GM18508 (cell line): Measurements from ENCODE around the gene COL5A1.
"Not testable (repeated sequence)": the region's sequence is repeated elsewhere in the genome, so short reads cannot be mapped to it uniquely, and the experiment has no call there.

Experiments used
- ATAC-seq: cut with Tn5 transposase; IDR thresholded peaks from one replicate; pipeline ENCODE4 v1.9.1; 2021; ENCODE audit warnings: moderate number of reproducible peaks; ENCODE audit not compliant: insufficient read depth, unreplicated experiment

Gene COL5A1

GRCh38 chr9:134637696-134638501, 3.7 kb upstream of the COL5A1 start:
- no peak for ATAC-seq

DNA sequence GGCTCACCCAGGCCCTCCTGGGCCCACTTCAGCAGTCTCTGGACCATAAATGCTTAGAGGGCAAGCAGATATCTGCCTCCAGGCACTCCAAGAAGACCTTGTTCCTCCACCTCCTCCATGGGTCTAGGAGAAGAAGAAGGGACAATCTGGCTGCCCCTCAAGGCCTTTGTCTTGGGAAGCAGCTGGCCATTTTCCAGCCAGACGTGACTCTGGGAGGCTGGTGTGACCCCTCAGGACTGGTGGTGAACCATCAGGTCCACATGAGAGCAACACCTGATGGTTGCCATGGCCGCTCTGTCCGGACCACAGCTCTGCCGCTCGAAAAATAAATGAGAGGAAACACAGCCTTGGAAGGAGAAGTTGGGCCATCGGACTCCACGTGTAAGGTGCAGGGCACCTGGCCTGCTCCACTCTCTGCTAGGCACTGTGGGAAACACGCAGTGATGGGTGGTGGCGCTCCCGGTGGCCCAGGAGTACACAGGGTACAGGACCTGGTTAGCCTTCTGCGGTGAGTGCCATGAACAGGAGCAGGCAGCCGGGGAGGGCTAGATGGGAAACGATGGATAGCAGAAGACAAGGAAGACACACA, 3.0 kb upstream of the COL5A1 start:
- no peak for ATAC-seq

DNA sequence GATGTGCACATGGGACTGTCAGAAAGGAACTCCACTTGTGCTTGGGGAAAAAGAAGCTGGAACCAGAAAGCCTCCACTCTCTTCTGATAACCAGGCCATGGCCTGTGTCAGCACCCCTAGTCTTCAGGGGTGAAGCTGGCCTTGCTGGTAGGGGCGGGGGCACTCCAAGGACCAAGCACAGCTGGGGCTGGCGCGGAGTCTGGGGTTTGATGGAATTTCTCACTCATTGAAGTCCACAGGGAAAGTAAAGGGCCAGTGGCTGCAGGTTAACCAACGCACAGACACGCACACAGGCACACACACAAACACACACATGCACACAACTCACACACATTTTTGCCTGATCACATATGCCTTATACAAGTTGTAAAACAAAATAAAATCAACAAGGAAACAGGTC, 1.6 kb upstream of the COL5A1 start:
- no peak for ATAC-seq

GRCh38 chr9:134640506-134641172, 964 bp upstream of the COL5A1 start:
- ATAC-seq: no peak

DNA sequence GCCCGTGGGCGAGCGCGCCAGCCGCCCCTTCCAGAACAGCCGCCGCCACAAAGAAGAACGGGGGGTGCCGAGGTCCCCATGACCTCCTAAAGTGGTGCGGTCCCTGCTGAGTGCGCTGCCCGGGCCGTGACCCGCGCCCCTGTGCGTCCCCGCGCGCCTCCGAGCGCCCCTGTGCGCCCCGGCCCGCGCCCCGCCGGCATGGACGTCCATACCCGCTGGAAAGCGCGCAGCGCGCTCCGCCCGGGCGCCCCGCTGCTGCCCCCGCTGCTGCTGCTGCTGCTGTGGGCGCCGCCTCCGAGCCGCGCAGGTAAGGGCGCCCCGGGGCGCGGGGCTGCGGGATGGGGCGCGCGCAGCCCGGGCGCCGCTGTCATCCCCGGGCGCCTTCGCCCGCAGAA, 384 bp downstream of the COL5A1 start:
- ATAC-seq: no peak

DNA sequence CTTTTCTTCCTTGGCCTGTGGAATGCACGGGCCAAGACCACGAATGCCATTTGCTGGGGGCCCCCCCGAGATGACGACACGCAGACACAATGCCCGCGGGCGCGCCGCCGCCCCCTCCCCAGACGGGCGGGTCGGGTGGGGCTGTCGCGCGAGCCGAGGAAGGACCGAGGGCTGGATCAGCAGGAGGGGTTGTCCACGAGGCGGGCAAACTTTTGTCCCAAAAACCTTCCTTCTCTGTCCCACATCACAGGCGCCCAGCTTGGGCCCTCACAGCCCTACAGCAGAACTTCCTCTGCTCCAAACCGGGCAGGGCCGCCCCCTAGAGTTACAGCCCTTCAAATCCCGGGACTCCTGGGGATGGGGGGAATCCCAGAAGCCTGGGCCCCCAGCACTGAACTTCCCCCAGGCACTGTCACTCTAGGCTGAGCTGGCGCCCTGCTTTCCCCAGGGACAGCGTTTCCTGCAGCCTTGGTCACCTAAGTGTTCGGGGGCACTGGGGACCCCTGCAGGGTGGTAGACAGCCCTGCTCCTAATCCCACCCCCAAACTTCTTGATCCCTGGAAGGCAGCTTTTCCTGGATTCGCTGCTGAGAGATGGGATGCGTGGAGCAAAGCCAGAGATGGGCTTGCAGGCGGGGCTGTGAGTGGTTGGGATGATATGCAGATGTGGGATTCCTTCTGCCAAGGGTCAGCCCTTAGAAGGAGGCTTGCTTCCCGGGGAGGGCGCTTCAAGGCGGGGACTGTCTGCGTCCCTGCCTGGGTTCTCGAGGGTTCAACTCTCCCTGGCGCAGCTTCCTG, 980 bp downstream of the COL5A1 start:
- no peak for ATAC-seq

- ATAC-seq: no peak
Observed at GRCh38 chr9:134643222-134643671, 1.6 kb downstream of the COL5A1 start.

GRCh38 chr9:134644401-134644724, 2.8 kb downstream of the COL5A1 start:
- ATAC-seq: not testable (repeated sequence)

- ATAC-seq: no peak
Observed at GRCh38 chr9:134644725-134645606, 3.4 kb downstream of the COL5A1 start.

DNA sequence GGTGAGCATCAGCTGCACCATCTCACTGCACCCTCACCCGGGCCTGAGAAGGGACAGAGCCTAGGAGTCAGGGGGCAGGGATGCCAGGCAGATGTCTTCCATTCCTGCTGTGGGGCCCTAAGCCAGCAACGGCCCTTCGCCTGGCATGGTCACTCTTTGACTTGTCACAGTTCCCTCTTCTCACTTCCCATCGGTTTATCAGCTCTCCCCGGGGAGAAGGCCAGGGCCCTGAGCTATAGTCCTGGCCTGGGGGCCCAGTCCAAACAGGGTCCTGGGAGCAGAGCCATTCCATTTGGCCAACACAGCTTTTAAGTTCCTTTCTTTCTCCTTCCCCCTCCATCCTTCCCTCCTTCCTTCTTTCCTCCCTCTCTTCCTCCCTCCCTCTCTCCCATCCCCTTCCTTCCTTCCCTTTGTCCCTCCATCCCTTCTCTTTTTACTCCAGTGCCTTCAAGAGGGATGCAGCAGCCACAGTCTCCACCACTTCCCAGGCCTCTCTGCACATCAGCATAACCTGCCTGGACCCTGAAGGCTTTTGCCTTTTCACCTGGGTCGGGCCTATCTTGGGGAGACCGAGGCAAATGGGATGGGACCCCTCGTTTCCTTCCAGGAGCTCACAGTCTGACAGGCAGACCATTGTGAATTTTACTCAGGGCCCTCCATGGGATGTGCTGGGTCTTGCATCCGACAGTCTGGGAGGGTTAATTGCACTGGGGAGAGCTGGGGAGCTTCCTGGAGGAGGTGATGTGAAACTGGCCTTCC, 4.2 kb downstream of the COL5A1 start:
- ATAC-seq: no peak

GRCh38 chr9:134647359-134648080, 5.9 kb downstream of the COL5A1 start:
- ATAC-seq: no peak

DNA sequence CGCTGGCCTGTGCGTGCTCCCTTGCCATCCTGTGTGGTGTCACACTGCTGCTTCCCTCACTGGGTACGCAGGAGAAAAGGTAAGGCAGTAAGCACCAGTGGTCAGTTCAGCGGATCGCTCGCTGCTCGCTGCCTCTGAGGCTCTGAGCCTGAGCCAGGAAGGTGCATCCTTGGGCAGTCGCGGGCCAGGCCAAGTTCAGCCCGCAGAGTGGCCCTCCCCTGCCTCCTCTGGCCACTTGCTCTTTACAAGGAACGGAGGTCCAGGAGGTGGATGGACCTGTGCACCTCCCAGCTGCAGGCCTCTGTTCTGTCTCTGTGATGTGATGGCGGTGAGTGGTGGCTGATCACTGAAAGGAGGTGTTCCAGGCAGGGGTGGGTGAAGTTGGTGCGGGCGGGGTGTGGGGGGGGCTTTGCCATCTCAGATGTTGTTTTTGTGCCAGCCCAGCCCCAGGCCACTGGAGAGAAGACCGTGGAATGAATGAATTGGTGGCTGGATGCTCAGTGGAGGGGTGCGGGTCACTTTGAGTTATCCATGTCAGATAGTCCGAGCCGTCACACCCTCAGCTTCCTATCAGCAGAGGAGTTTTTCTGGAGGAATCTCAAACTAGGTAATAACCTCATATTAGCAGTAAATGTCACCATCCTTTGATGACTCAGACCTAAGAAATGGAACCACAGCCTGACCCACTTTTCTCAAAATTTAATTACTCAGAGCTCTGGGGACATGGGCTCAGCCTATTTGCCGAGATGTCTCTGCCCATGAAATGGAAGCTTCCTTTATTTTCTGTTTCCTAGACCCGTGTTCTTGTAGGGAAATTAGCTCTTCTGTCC, 7.3 kb downstream of the COL5A1 start:
- ATAC-seq: no peak

- ATAC-seq: no peak
Observed at GRCh38 chr9:134650431-134651190, 9.0 kb downstream of the COL5A1 start.

GRCh38 chr9:134651226-134651905, 9.8 kb downstream of the COL5A1 start:
- ATAC-seq: no peak

DNA sequence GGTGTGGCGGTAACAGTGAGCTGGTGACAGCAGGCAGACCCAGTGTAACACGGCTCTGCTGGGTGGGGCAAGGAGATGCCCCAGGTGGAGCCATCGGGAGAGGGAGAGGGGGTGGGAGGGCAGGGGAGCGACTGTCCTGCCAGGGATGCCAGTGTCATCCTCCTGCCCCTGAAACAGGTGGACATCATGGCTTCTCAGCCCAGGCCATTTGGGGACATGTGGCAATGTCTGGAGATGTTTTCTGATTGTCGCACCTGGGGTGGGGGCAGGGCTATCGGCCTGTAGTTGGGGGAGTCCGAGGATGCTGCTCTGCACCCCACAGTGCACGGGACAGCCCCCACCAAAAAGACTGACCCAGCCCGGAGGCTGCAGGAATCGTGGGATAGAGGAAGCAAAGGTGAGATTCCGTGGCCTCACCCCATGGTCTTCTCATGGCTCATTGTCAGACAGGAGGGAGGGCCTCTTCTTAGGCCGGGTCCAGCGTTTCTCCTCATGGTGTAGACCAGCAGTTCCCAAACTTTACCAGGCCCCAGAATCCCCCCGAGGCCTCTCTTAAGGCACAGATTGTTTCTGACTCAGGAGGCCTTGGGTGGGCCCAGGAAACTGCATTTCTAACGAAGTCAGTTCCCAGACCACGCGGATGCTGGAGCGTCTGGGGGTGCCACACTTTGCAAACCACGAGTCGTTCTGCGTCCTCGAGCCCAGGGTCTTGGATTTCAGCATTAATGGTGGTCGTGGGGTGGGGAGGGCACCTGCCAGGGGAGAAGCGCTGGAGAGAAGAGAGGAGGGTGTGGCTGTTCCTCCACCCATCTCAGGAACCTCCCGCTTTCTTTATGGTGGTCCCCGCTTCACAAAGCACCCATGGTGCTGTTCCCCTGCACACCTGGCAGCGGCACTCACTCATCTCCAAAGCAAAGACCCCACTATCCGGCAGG, 11.0 kb downstream of the COL5A1 start:
- no peak for ATAC-seq
